Keratinocyte (primary cell): ENCODE results near the gene ECT2L. TPM values are rescaled to one million over a fixed set of nuclear protein-coding genes. Genes with fewer than 3 reads are reported as not detected.

Experiments used
- DNase-seq: peaks from one replicate; pipeline ENCODE4 v3.0.0-alpha.2; 2011; ENCODE audit warnings: low read depth, missing footprints, low spot score
- FAIRE-seq: peaks from 2 replicates; lab custom pipeline; 2011; peaks lifted over from hg19 to GRCh38; lab: Jason Lieb, UNC
- H2AFZ ChIP-seq: 2 replicates; pipeline ENCODE4 v1.6.0; 2012; ENCODE audit warnings: low read length, control low read depth, inconsistent platforms; ENCODE audit not compliant: control insufficient read depth
- H3K27ac ChIP-seq: 2 replicates; pipeline ENCODE4 v1.5.1; 2011; ENCODE audit warnings: low read length; ENCODE audit not compliant: control insufficient read depth, insufficient read depth
- H3K27me3 ChIP-seq: 3 replicates; pipeline ENCODE4 v1.6.0; 2011; ENCODE audit warnings: low read length; ENCODE audit not compliant: control insufficient read depth, insufficient read depth; ENCODE audit errors: extremely low read depth
- H3K36me3 ChIP-seq, 2 experiments: 2 replicates in 1 of 2; 3 replicates in 1 of 2; pipeline ENCODE4 v1.5.1; 2011; ENCODE audit warnings: low read length in 2 of 2, mild to moderate bottlenecking in 1 of 2; ENCODE audit not compliant: control insufficient read depth in 2 of 2, insufficient read depth in 2 of 2; ENCODE audit errors: extremely low read depth in 1 of 2
- H3K4me1 ChIP-seq: 3 replicates; pipeline ENCODE4 v1.5.1; 2011; ENCODE audit warnings: low read length; ENCODE audit not compliant: control insufficient read depth, insufficient read depth; ENCODE audit errors: extremely low read depth
- H3K4me2 ChIP-seq: 3 replicates; pipeline ENCODE4 v1.6.0; 2011; ENCODE audit warnings: low read depth, low read length; ENCODE audit not compliant: control insufficient read depth, insufficient read depth; ENCODE audit errors: extremely low read depth
- H3K4me3 ChIP-seq, 3 experiments: fragments of 200-600 bp in 1 of 3; sonication (generic) in 1 of 3; 2 replicates in 2 of 3; 3 replicates in 1 of 3; pipeline ENCODE4 v1.5.1; 2011 to 2016; ENCODE audit warnings: low read length in 3 of 3, mild to moderate bottlenecking in 3 of 3, control low read depth in 2 of 3, inconsistent platforms in 1 of 3, low read depth in 1 of 3, mixed read lengths in 1 of 3, mixed run types in 1 of 3, moderate library complexity in 1 of 3; ENCODE audit not compliant: control insufficient read depth in 2 of 3, insufficient read depth in 2 of 3; ENCODE audit errors: extremely low read depth in 1 of 3
- H3K79me2 ChIP-seq: 2 replicates; pipeline ENCODE4 v1.6.0; 2012; ENCODE audit warnings: low read length; ENCODE audit not compliant: control insufficient read depth, insufficient read depth
- H3K9ac ChIP-seq: 3 replicates; pipeline ENCODE4 v1.6.0; 2011; ENCODE audit warnings: low read length; ENCODE audit not compliant: control insufficient read depth, insufficient read depth; ENCODE audit errors: extremely low read depth
- H3K9me1 ChIP-seq: 3 replicates; pipeline ENCODE4 v1.6.0; 2011; ENCODE audit warnings: low read length; ENCODE audit not compliant: control insufficient read depth, insufficient read depth; ENCODE audit errors: extremely low read depth
- H3K9me3 ChIP-seq: 2 replicates; pipeline ENCODE4 v1.5.1; 2012; ENCODE audit warnings: low read depth, low read length; ENCODE audit not compliant: control insufficient read depth
- H4K20me1 ChIP-seq: 3 replicates; pipeline ENCODE4 v1.6.0; 2011; ENCODE audit warnings: low read length; ENCODE audit not compliant: control insufficient read depth, insufficient read depth; ENCODE audit errors: extremely low read depth
- CTCF ChIP-seq, 3 experiments: IDR thresholded peaks in 1 of 3; conservative IDR thresholded peaks in 1 of 3; optimal IDR thresholded peaks in 1 of 3; 2 replicates in 2 of 3; 3 replicates in 1 of 3; pipeline versions ENCODE3 to v1.5.1; 2011; ENCODE audit warnings: low read length in 3 of 3, mild to moderate bottlenecking in 3 of 3, moderate library complexity in 2 of 3, control low read depth in 1 of 3, inconsistent platforms in 1 of 3; ENCODE audit not compliant: insufficient read depth in 2 of 3; ENCODE audit errors: extremely low read depth in 1 of 3
- EZH2 ChIP-seq: IDR thresholded peaks from one replicate; pipeline ENCODE4 v1.6.1; 2012; ENCODE audit warnings: inconsistent platforms, mild to moderate bottlenecking, low read length, moderate library complexity
- dilution Hi-C: fragments of 300-500 bp; cut with MboI; formaldehyde crosslinking; loops from one replicate; pipeline ENCODE4 v1.7.0; 2020; ENCODE audit warnings: low sequenced_read_pairs; ENCODE audit not compliant: extremely low pct_ligation_motif_present
- polyA plus RNA-seq, 5 experiments: library from polyadenylated mRNA; depleted of rRNA in 3 of 5; stranded (reverse) in 3 of 5; stranded (forward) in 1 of 5; unstranded in 1 of 5; fragments of >200 nt; gene quantifications; 1 replicate in 1 of 5; 2 replicates in 3 of 5; 3 replicates in 1 of 5; pipeline versions ENCODE4 v1.2.1 to v1.2.3, GENCODE V29; 2011 to 2012; ENCODE audit warnings: missing spikeins in 2 of 5, low read depth in 1 of 5, low replicate concordance in 1 of 5

Gene ECT2L
- polyA plus RNA-seq, 1 donor (not counting 4 experiments of a cell fraction or from before 2014, with no cell fraction given) = 0.01 TPM

- H3K27ac ChIP-seq = no peak overlapping the region
- FAIRE-seq (no peak), DNase-seq (no peak)
- H3K79me2 ChIP-seq = no peaks in the 10 kb centered on the region
- H3K4me1 ChIP-seq = peaks cover 4% of the 10 kb centered on the region
- H3K27me3 ChIP-seq = no peaks in the 10 kb centered on the region
- no peaks in the 10 kb centered on the region for H3K36me3 ChIP-seq
- no peaks in the 10 kb centered on the region for H3K9me3 ChIP-seq
- no peak for TF ChIP-seq EZH2
- no peak for TF ChIP-seq CTCF (optimal IDR thresholded peaks at IDR 0.05 in 1 of 3, IDR thresholded peaks at IDR 0.05 in 1 of 3, conservative IDR thresholded peaks at IDR 0.05 in 1 of 3; ENCODE audit: extremely low read depth in 1 of 3, insufficient read depth in 2 of 3, low read length in 3 of 3)
- H3K9ac ChIP-seq = no peak overlapping the region
- no peaks in the 10 kb centered on the region for H4K20me1 ChIP-seq
- no peak overlapping the region for H3K4me2 ChIP-seq
- no peak overlapping the region for H2AFZ ChIP-seq
- H3K9me1 ChIP-seq = no peaks in the 10 kb centered on the region
- dilution Hi-C loops = no loop called here
- H3K4me3 ChIP-seq = no peak overlapping the region
Observed at GRCh38 chr6:138776659-138777058, 19.2 kb upstream of the ECT2L start.

- Histone ChIP-seq H2AFZ (no peak overlapping the region), H3K4me3 (no peak overlapping the region), H3K4me2 (no peak overlapping the region), H3K79me2 (no peaks in the 10 kb centered on the region), H3K9me3 (no peaks in the 10 kb centered on the region), H3K4me1 (peaks cover 4% of the 10 kb centered on the region), H4K20me1 (no peaks in the 10 kb centered on the region), H3K27ac (no peak overlapping the region), H3K9ac (no peak overlapping the region), H3K9me1 (no peaks in the 10 kb centered on the region), H3K36me3 (no peaks in the 10 kb centered on the region), H3K27me3 (no peaks in the 10 kb centered on the region)
- dilution Hi-C loops = no loop called here
- no peak for FAIRE-seq
- DNase-seq = no peak
- TF ChIP-seq CTCF (optimal IDR thresholded peaks at IDR 0.05 in 1 of 3, IDR thresholded peaks at IDR 0.05 in 1 of 3, conservative IDR thresholded peaks at IDR 0.05 in 1 of 3; ENCODE audit: extremely low read depth in 1 of 3, insufficient read depth in 2 of 3, low read length in 3 of 3) = no peak
- no peak for TF ChIP-seq EZH2
Observed at GRCh38 chr6:138778331-138778730, 17.6 kb upstream of the ECT2L start.
